ENCODE data around the gene GUCY2D.
"Not testable (repeated sequence)": the region's sequence is repeated elsewhere in the genome, so short reads cannot be mapped to it uniquely, and the experiment has no call there.

The GUCY2D gene

GRCh38 chr17:8046929-8047768 lies 44.7 kb downstream of the GUCY2D start:
- DNase-seq: no peak

- DNase-seq: no peak
Observed at GRCh38 chr17:8047769-8048110, 45.3 kb downstream of the GUCY2D start.

GRCh38 chr17:8048236-8048635 lies 45.8 kb downstream of the GUCY2D start:
- no peak for DNase-seq

- no peak for DNase-seq
Observed at GRCh38 chr17:8048736-8049135, 46.3 kb downstream of the GUCY2D start.

- no peak for DNase-seq
Observed at GRCh38 chr17:8051831-8052230, 49.4 kb downstream of the GUCY2D start.

GRCh38 chr17:8052256-8053252 lies 50.1 kb downstream of the GUCY2D start:
- no peak for DNase-seq

GRCh38 chr17:8053600-8053999 lies 51.2 kb downstream of the GUCY2D start:
- DNase-seq: no peak

- no peak for DNase-seq
Observed at GRCh38 chr17:8055851-8056231, 53.4 kb downstream of the GUCY2D start.

GRCh38 chr17:8056232-8056975 lies 54.0 kb downstream of the GUCY2D start:
- no peak for DNase-seq

GRCh38 chr17:8056976-8057625 lies 54.7 kb downstream of the GUCY2D start:
- DNase-seq: no peak

- no peak for DNase-seq
Observed at GRCh38 chr17:8057691-8058114, 55.3 kb downstream of the GUCY2D start.

- no peak for DNase-seq
Observed at GRCh38 chr17:8059131-8059530, 56.7 kb downstream of the GUCY2D start.

- no peak for DNase-seq
Observed at GRCh38 chr17:8060274-8060673, 57.9 kb downstream of the GUCY2D start.

GRCh38 chr17:8061851-8062250 lies 59.4 kb downstream of the GUCY2D start:
- DNase-seq: not testable (repeated sequence)

GRCh38 chr17:8062435-8062806 lies 60.0 kb downstream of the GUCY2D start:
- no peak for DNase-seq

GRCh38 chr17:8062807-8063483 lies 60.5 kb downstream of the GUCY2D start:
- no peak for DNase-seq

- DNase-seq: no peak
Observed at GRCh38 chr17:8063761-8064534, 61.5 kb downstream of the GUCY2D start.

GRCh38 chr17:8064561-8065019 lies 62.2 kb downstream of the GUCY2D start:
- DNase-seq: no peak

GRCh38 chr17:8066841-8067775 lies 64.7 kb downstream of the GUCY2D start:
- no peak for DNase-seq

GRCh38 chr17:8067806-8068205 lies 65.4 kb downstream of the GUCY2D start:
- DNase-seq: no peak
